Epithelial cell of proximal tubule (primary cell): ENCODE measurements around the gene ACAA1. TPM values are rescaled to one million over a fixed set of nuclear protein-coding genes. Genes with fewer than 3 reads are reported as not detected.

ENCODE experiments used
- DNase-seq: peaks from one replicate; pipeline ENCODE4 v3.0.0-alpha.2; 2011; ENCODE audit warnings: low read depth
- H3K4me3 ChIP-seq: 2 replicates; pipeline ENCODE4 v1.5.1; 2011; ENCODE audit warnings: low read depth, mild to moderate bottlenecking, low read length
- total RNA-seq: library from RNA; depleted of rRNA; stranded (reverse); fragments of >200 nt; gene quantifications from 2 replicates; pipeline ENCODE4 v1.2.3, GENCODE V29; 2015
- TF ChIP-seq, protein P1 (sequence below): conservative IDR thresholded peaks from 2 replicates; pipeline ENCODE4 v1.5.1; 2012; ENCODE audit warnings: low read depth, mild to moderate bottlenecking, low read length

Gene ACAA1
- total RNA-seq, 1 donor from 2014 or later, result 37.8 TPM

DNA sequence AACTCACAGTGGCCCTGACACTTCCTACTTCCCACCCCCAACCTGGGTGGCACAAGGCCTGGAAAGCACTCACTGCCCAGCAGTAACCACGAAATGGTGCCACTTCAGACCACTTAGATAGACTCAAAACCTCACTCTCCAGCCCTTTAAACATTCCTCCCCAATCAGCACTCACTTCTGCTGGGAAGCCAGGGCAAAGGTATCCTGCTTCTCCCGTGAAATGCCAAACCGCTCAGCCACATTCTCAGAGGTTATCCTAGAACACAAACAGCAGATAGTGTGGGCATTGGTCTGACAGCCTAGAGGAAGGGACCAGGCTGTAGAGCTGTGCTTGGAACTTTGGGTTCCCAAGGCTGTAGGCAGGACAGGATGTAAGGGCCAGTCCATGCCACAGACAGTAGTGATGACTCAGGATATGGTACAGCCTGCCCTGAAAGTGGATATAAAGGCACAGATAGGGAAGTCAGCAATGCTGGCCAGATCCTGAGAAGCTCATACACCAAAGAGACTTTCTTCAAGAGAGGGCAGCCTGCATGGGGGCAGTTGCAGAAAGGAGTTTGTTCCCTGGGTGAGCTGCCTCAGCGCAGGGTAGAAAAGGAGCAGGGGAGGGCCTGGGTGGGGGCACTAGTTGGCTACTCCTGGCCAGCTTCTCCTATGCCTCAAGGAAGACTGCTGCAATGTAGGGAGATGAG is 9.2 kb downstream of the ACAA1 start:
- TF ChIP-seq, protein P1, sequence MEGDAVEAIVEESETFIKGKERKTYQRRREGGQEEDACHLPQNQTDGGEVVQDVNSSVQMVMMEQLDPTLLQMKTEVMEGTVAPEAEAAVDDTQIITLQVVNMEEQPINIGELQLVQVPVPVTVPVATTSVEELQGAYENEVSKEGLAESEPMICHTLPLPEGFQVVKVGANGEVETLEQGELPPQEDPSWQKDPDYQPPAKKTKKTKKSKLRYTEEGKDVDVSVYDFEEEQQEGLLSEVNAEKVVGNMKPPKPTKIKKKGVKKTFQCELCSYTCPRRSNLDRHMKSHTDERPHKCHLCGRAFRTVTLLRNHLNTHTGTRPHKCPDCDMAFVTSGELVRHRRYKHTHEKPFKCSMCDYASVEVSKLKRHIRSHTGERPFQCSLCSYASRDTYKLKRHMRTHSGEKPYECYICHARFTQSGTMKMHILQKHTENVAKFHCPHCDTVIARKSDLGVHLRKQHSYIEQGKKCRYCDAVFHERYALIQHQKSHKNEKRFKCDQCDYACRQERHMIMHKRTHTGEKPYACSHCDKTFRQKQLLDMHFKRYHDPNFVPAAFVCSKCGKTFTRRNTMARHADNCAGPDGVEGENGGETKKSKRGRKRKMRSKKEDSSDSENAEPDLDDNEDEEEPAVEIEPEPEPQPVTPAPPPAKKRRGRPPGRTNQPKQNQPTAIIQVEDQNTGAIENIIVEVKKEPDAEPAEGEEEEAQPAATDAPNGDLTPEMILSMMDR, result no peak
- no peak overlapping the region for H3K4me3 ChIP-seq
- no peak for DNase-seq

DNA sequence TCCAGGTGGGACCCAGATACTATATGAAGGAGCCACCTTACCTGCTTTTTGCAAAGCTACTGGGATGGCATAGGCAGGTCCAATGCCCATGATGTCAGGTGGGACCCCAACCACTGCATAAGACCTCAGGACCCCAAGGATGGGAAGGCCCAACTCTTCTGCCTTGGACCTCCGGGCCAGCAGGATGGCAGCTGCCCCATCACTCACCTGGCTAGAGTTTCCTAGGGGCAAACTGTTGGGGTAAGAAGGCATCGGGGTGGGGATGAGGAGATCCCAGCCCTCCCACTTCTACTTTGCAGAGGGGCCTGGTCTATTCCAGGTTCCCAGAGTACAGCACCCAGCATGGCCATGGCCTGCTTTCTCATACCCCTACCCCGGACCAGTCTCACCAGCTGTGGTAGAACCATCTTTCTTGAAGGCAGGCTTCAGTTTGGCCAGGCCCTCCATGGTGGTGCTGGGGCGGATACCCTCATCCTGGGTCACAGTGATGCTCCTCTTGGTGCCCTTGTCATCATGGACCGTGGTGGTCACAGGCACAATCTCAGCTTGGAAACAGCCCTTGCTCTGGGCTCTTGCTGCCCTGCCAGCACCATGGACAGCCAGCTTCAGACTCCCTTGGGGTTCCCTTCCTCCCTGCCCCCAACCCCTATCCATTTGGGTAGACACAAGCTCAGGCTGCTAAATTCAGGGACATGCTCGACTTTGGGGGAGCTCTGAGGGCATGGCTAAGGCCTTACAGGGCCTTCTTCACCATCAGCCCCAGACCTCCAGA is 10.6 kb downstream of the ACAA1 start:
- H3K4me3 ChIP-seq, result no peak overlapping the region
- no peak for DNase-seq
- TF ChIP-seq, protein P1, result no peak

DNA sequence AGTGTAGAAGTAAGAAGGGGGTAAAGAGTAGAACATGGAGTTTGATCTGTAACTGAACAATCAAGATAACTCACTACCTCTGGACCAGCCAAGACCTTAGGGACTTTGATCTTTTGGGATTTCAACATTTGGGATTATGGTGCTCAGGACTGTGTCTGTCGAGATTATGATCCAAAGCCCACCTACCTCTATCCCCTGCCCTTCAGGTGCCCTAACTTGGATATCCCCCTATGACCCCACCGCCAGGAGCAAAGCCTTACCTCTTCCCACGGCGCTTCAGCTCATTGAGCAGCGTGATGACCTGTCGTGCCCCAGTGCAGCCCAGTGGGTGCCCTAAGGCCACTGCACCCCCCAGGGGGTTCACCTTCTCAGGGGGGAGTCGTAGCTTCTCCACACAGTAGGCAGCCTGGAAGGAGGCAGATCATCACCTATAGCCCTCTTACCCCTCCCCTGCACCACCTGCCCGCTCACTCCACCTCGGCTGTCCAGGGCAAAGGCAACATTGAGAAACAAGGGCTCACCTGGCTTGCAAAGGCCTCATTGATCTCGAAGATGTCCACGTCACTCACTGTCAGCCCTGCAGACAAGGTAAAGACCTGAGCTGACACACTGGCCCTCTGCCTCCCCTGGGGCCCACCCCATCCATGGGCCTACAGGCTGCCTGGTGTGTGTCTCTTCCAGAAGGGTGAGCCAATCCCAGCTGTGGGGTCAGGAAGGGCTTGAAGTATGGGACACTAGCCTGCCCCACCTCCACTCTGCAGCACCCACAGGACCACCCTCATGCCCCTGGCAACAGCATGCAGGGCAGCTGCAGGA is 11.4 kb downstream of the ACAA1 start:
- H3K4me3 ChIP-seq, result no peak overlapping the region
- DNase-seq, result no peak
- TF ChIP-seq, protein P1, result no peak

DNA sequence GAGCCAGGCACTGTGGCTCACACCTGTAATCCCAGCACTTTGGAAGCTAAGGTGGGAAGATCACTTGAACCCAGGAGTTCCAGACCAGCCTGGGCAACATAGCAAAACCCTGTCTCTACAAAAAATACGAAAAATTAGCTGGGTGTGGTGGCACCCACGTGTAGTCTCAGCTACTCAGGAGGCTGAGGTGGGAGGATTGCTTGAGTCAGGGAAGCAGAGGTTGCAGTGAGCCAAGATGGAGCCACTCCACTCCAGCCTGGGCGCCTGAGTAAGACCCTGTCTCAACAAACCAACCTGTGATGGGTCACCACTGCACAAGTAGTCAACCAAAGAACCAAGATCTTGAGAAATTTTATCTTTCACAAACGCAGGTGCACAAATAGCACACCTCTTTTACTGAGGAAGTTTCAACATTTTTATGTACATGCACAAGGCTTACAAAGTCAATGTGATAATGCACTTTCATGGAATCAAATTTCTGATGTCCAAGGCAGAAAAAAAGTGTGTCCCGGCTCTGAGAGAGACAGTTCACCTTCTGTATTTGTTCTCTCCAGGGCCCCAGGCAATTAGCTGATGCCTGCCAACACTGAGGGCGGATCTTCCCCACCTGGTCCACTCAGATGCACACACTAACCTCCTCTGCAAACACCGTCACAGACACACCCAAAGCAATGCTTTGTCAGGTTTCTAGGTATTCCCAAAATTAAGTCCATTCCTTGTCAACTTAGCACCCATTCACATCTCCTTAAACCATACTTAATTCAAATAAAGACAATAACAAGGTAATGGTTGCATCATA is 12.4 kb downstream of the ACAA1 start:
- TF ChIP-seq, protein P1, result no peak
- no peak overlapping the region for H3K4me3 ChIP-seq
- DNase-seq, result no peak

DNA sequence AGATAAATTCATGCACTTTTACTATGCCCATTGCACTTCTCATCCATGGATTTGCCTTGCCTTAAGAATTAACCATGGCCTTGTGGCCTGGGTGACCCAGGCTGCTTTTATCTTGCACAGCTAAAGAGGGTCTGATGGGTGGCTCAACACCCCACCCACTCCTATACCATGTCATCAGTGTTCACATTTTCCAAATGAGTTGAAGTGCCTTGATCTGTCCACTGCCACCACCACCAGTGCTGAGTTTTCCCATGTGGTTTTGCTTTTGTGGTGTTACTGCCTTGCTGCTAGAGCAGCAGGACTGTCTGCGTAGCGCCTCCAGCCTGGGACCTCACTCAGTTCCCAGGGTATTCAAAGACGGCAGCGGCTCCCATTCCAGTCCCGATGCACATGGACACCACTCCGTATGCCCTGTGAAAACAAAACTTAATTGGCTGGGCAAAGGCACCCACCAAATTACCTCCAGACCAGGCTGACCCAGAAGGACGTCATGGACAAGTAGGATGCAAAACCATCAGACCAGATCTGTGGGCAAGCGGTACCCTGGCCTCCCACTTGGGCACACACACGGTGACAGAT is 14.1 kb downstream of the ACAA1 start:
- DNase-seq, result no peak
- no peak overlapping the region for H3K4me3 ChIP-seq
- TF ChIP-seq, protein P1, result no peak

DNA sequence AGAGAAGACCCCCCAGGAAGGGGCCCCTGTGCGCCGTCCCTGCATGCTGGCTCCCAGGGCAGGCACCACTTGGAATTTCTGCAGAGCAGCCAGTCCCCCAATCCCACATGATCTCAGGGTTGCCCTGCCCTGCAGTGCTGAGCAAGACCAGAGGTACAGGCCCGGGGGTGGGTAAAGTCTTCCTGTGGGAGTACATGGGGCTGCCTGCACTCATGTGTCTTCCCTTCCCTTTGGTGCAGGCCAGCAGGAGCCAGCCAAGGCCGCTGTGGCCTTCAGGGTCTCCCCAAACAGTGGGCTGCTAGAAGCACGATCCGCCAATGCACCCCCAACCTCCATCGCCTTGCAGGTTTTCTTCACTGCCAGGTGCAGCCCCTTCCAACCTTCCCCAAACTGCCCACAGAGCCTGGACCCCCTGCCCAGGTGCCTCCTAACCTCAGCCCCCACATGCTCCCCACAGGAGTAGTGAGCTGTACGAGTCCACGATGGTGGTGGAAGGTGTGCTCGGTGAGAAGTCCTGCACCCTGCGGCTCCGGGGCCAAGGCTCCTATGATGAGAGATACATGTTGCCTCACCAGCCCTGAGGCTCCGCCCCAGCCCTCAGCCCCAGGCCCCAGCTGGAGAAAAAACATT is 15.0 kb downstream of the ACAA1 start:
- DNase-seq, result no peak
- TF ChIP-seq, protein P1, result no peak
- H3K4me3 ChIP-seq, result no peak overlapping the region
